ENCODE measurements around the gene SQSTM1.

GRCh38 chr5:179824745-179825112 is 4.0 kb downstream of the SQSTM1 start:
- TF ChIP-seq CTCF (IDR thresholded peaks at IDR 0.05; ENCODE audit: low read depth, low read length, missing input control): no peak
- TF ChIP-seq ZBTB33 (IDR thresholded peaks at IDR 0.05): no peak
- TF ChIP-seq SP1 (IDR thresholded peaks at IDR 0.05): peak; percentile 27
- no peak for TF ChIP-seq TAF1 (conservative IDR thresholded peaks at IDR 0.05)
- TF ChIP-seq REST (IDR thresholded peaks at IDR 0.05): no peak
- no peak for TF ChIP-seq GABPA (IDR thresholded peaks at IDR 0.05 in 1 of 2, conservative IDR thresholded peaks at IDR 0.05 in 1 of 2)
- TF ChIP-seq YY1 (IDR thresholded peaks at IDR 0.05): peak; percentile 31
- TF ChIP-seq RAD21 (IDR thresholded peaks at IDR 0.05): peak in 1 of 2 donors; percentile 12
- TF ChIP-seq ATF3 (IDR thresholded peaks at IDR 0.05): no peak

Measured in liver (tissue), 3 donors.